ENCODE results near the gene CLPX. TPM values are rescaled to one million over a fixed set of nuclear protein-coding genes. Genes with fewer than 3 reads are reported as not detected.
"Not testable (repeated sequence)": the region's sequence is repeated elsewhere in the genome, so short reads cannot be mapped to it uniquely, and the experiment has no call there.

CLPX gene
- total RNA-seq, 1 donor: 52.8 TPM

GRCh38 chr15:65110676-65111292 lies 74.4 kb downstream of the CLPX start:
- no peaks in the 10 kb centered on the region for H3K4me1 ChIP-seq (ENCODE audit: insufficient read depth, low read length)
- H3K9me3 ChIP-seq (ENCODE audit: low read depth, low read length): no peaks in the 10 kb centered on the region
- no peaks in the 10 kb centered on the region for H3K27me3 ChIP-seq (ENCODE audit: insufficient read depth, low read length)
- no peak overlapping the region for H3K4me3 ChIP-seq (ENCODE audit: low read length)

GRCh38 chr15:65106011-65106590 lies 79.0 kb downstream of the CLPX start:
- no peaks in the 10 kb centered on the region for H3K9me3 ChIP-seq (ENCODE audit: low read depth, low read length)
- no peaks in the 10 kb centered on the region for H3K27me3 ChIP-seq (ENCODE audit: insufficient read depth, low read length)
- H3K4me3 ChIP-seq (ENCODE audit: low read length): no peak overlapping the region
- peaks cover 6% of the 10 kb centered on the region for H3K4me1 ChIP-seq (ENCODE audit: insufficient read depth, low read length)

- Histone ChIP-seq H3K4me3 (ENCODE audit: low read length) (no peak overlapping the region), H3K9me3 (ENCODE audit: low read depth, low read length) (no peaks in the 10 kb centered on the region), H3K27me3 (ENCODE audit: insufficient read depth, low read length) (no peaks in the 10 kb centered on the region), H3K4me1 (ENCODE audit: insufficient read depth, low read length) (peaks cover 10% of the 10 kb centered on the region)
These were observed 80.1 kb downstream of the CLPX start for GRCh38 chr15:65105038-65105437.

- Histone ChIP-seq H3K4me3 (ENCODE audit: low read length) (no peak overlapping the region), H3K9me3 (ENCODE audit: low read depth, low read length) (no peaks in the 10 kb centered on the region), H3K4me1 (ENCODE audit: insufficient read depth, low read length) (peaks cover 10% of the 10 kb centered on the region), H3K27me3 (ENCODE audit: insufficient read depth, low read length) (no peaks in the 10 kb centered on the region)
These were observed 82.2 kb downstream of the CLPX start for GRCh38 chr15:65102912-65103311.

- Histone ChIP-seq H3K27me3 (ENCODE audit: insufficient read depth, low read length) (no peaks in the 10 kb centered on the region), H3K4me1 (ENCODE audit: insufficient read depth, low read length) (peaks cover 10% of the 10 kb centered on the region), H3K9me3 (ENCODE audit: low read depth, low read length) (no peaks in the 10 kb centered on the region), H3K4me3 (ENCODE audit: low read length) (no peak overlapping the region)
These were observed 83.0 kb downstream of the CLPX start for GRCh38 chr15:65101891-65102708.

GRCh38 chr15:65101411-65101890 lies 83.7 kb downstream of the CLPX start:
- H3K27me3 ChIP-seq (ENCODE audit: insufficient read depth, low read length): no peaks in the 10 kb centered on the region
- H3K4me3 ChIP-seq (ENCODE audit: low read length): no peak overlapping the region
- H3K9me3 ChIP-seq (ENCODE audit: low read depth, low read length): no peaks in the 10 kb centered on the region
- H3K4me1 ChIP-seq (ENCODE audit: insufficient read depth, low read length): peaks cover 10% of the 10 kb centered on the region

- Histone ChIP-seq H3K27me3 (ENCODE audit: insufficient read depth, low read length) (no peaks in the 10 kb centered on the region), H3K4me3 (ENCODE audit: low read length) (no peak overlapping the region), H3K9me3 (ENCODE audit: low read depth, low read length) (no peaks in the 10 kb centered on the region), H3K4me1 (ENCODE audit: insufficient read depth, low read length) (peaks cover 10% of the 10 kb centered on the region)
These were observed 84.7 kb downstream of the CLPX start for GRCh38 chr15:65100442-65100841.

GRCh38 chr15:65099801-65100200 lies 85.3 kb downstream of the CLPX start:
- not testable (repeated sequence) for H3K9me3 ChIP-seq (ENCODE audit: low read depth, low read length); H3K27me3 ChIP-seq (ENCODE audit: insufficient read depth, low read length); H3K4me1 ChIP-seq (ENCODE audit: insufficient read depth, low read length); H3K4me3 ChIP-seq (ENCODE audit: low read length)

GRCh38 chr15:65099336-65099735 lies 85.8 kb downstream of the CLPX start:
- Histone ChIP-seq H3K4me3 (ENCODE audit: low read length) (no peak overlapping the region), H3K27me3 (ENCODE audit: insufficient read depth, low read length) (no peaks in the 10 kb centered on the region), H3K4me1 (ENCODE audit: insufficient read depth, low read length) (peaks cover 10% of the 10 kb centered on the region), H3K9me3 (ENCODE audit: low read depth, low read length) (no peaks in the 10 kb centered on the region)

Other genes with a start within 250 kb of the CLPX start
- gene SPG21, start 195.4 kb downstream of the CLPX start, total RNA-seq: 92.4 TPM
- gene MTFMT, start 155.7 kb downstream of the CLPX start, total RNA-seq: 7.8 TPM
- gene SLC51B, start 140.0 kb downstream of the CLPX start, total RNA-seq: 0.10 TPM
- not detected for gene RASL12, start 117.4 kb downstream of the CLPX start, total RNA-seq
- under 0.01 TPM for gene KBTBD13, start 108.6 kb downstream of the CLPX start, total RNA-seq
- 2.5 TPM for gene UBAP1L, start 70.1 kb downstream of the CLPX start, total RNA-seq
- 11.5 TPM for gene PDCD7, start 51.5 kb downstream of the CLPX start, total RNA-seq
- 0.21 TPM for gene CILP, start 26.1 kb upstream of the CLPX start, total RNA-seq
- gene PARP16, start 101.5 kb upstream of the CLPX start, total RNA-seq: 16.9 TPM
- not detected for gene RNU5A-1, start 110.7 kb upstream of the CLPX start, total RNA-seq
- gene RNU5B-1, start 119.3 kb upstream of the CLPX start, total RNA-seq: not detected
- gene IGDCC3, start 192.7 kb upstream of the CLPX start, total RNA-seq: not detected
- under 0.01 TPM for gene IGDCC4, start 237.6 kb upstream of the CLPX start, total RNA-seq